ENCODE results near the gene TCF15. TPM values are rescaled to one million over a fixed set of nuclear protein-coding genes. Genes with fewer than 3 reads are reported as not detected.
A peak's percentile ranks its signal among the peaks of the same experiment; 100 is the strongest.

The TCF15 gene
- total and polyA plus RNA-seq, 2 of the 13 experiments (the other 11 are each of a cell fraction or from before 2014, with no cell fraction given), result not detected

DNA sequence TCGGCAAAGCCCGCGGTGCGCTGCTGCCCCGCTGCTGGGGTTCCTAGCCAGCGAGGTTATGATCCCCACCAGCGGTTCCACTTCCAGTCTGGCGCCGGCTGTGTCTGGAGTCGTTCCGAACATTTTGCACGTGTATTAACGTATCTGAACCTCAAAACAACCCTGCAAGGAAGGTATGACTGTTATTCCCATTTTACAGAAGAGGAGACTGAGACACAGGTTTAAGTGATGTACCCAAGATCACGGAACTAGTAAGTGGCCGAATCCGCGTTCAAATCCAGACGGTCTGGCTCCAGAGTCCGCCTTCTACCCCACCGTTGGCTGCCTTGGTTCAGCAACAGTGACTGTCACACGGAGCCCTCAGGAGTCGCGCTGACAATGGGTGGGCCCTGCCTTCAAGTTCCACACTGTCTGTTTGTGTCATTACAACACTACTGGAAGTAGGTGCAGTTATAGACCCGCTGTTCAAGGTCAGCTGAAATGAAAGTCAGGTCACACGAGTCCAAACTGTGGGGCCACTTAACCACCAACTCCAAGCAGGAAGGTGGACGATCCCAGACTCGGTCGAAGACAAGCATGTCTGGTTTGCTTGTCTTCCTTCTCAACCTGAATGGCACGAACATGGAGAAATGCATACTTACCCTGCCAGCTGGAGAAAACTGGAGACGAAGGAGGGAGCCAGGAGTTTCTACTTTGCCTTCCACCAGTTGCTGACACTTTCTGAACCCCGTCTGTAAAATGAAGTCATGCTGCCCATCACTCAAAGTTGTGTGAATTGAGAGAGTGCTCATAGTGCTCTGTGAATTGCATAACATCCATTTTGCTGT is 43.7 kb upstream of the TCF15 start (continued):
- TF ChIP-seq, protein P1, sequence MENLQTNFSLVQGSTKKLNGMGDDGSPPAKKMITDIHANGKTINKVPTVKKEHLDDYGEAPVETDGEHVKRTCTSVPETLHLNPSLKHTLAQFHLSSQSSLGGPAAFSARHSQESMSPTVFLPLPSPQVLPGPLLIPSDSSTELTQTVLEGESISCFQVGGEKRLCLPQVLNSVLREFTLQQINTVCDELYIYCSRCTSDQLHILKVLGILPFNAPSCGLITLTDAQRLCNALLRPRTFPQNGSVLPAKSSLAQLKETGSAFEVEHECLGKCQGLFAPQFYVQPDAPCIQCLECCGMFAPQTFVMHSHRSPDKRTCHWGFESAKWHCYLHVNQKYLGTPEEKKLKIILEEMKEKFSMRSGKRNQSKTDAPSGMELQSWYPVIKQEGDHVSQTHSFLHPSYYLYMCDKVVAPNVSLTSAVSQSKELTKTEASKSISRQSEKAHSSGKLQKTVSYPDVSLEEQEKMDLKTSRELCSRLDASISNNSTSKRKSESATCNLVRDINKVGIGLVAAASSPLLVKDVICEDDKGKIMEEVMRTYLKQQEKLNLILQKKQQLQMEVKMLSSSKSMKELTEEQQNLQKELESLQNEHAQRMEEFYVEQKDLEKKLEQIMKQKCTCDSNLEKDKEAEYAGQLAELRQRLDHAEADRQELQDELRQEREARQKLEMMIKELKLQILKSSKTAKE (CRISPR knock-in tag; IDR thresholded peaks at IDR 0.05; ENCODE audit: borderline replicate concordance), result peak; percentile 53
- TF ChIP-seq SRF (IDR thresholded peaks at IDR 0.05; ENCODE audit: low read depth, low read length) (no peak), CBX1 (IDR thresholded peaks at IDR 0.05; ENCODE audit: low read depth) (peak; percentile 73), ZNF335 (CRISPR knock-in tag; IDR thresholded peaks at IDR 0.05) (no peak; the same call in 1 of the 2 replicates), ZNF572 (CRISPR knock-in tag; IDR thresholded peaks at IDR 0.05) (peak; percentile 96; the same call in 1 of the 2 replicates), SAP130 (CRISPR knock-in tag; IDR thresholded peaks at IDR 0.05; ENCODE audit: low read depth) (peak; percentile 37; the same call in 1 of the 2 replicates), ZNF138 (CRISPR knock-in tag; IDR thresholded peaks at IDR 0.05; ENCODE audit: low read depth) (no peak; the same call in 1 of the 2 replicates), ZNF777 (CRISPR knock-in tag; IDR thresholded peaks at IDR 0.05) (no peak; the same call in 1 of the 2 replicates), ZFAT (CRISPR knock-in tag; conservative IDR thresholded peaks at IDR 0.05) (no peak), PHF21A (CRISPR knock-in tag; IDR thresholded peaks at IDR 0.05) (no peak), ZNF7 (CRISPR knock-in tag; IDR thresholded peaks at IDR 0.05) (no peak), ZNF441 (CRISPR knock-in tag; IDR thresholded peaks at IDR 0.05; ENCODE audit: borderline replicate concordance) (no peak; the same call in 1 of the 2 replicates), TCF7 (IDR thresholded peaks at IDR 0.05; ENCODE audit: low read depth) (no peak), KDM1A (CRISPR knock-in tag; IDR thresholded peaks at IDR 0.05) (peak; percentile 99), KLF6 (CRISPR knock-in tag; IDR thresholded peaks at IDR 0.05) (peak; percentile 61; the same call in 1 of the 2 replicates), EZH2 (conservative IDR thresholded peaks at IDR 0.05; ENCODE audit: low read depth, low read length) (peak; percentile 48; the same call in 1 of the 2 replicates), SALL2 (CRISPR knock-in tag; IDR thresholded peaks at IDR 0.05) (no peak), NRL (CRISPR knock-in tag; IDR thresholded peaks at IDR 0.05; ENCODE audit: borderline replicate concordance) (peak; percentile 77), RARA (CRISPR knock-in tag; IDR thresholded peaks at IDR 0.05) (peak; percentile 69)
- TF ChIP-seq, protein P2, sequence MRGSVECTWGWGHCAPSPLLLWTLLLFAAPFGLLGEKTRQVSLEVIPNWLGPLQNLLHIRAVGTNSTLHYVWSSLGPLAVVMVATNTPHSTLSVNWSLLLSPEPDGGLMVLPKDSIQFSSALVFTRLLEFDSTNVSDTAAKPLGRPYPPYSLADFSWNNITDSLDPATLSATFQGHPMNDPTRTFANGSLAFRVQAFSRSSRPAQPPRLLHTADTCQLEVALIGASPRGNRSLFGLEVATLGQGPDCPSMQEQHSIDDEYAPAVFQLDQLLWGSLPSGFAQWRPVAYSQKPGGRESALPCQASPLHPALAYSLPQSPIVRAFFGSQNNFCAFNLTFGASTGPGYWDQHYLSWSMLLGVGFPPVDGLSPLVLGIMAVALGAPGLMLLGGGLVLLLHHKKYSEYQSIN (CRISPR knock-in tag; IDR thresholded peaks at IDR 0.05; ENCODE audit: borderline replicate concordance), result no peak
- TF ChIP-seq, protein P3, sequence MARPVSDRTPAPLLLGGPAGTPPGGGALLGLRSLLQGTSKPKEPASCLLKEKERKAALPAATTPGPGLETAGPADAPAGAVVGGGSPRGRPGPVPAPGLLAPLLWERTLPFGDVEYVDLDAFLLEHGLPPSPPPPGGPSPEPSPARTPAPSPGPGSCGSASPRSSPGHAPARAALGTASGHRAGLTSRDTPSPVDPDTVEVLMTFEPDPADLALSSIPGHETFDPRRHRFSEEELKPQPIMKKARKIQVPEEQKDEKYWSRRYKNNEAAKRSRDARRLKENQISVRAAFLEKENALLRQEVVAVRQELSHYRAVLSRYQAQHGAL (CRISPR knock-in tag; IDR thresholded peaks at IDR 0.05; ENCODE audit: not compliant biosample characterization), result no peak

Measured in HepG2 (cell line).